Stimulated activated CD4-positive, alpha-beta T cell treated with anti-CD3 and anti-CD28 coated beads, Interleukin-2, amount 100 ng/mL, for 24 hours (primary cell): ENCODE measurements around the gene POLR3GL.

Experiments
- DNase-seq, 2 donors: peaks; one replicate each; pipeline ENCODE4 v3.0.0-alpha.2; 2020

The POLR3GL gene

GRCh38 chr1:145993618-145994390 is 29.3 kb downstream of the POLR3GL start:
- DNase-seq, result no peak

- DNase-seq, result peak; percentile 49 to 51
Measured at GRCh38 chr1:145994391-145995120, 30.1 kb downstream of the POLR3GL start.

- no peak for DNase-seq
Measured at GRCh38 chr1:145995148-145995881, 30.8 kb downstream of the POLR3GL start.

- no peak for DNase-seq
Measured at GRCh38 chr1:145995964-145996432, 31.5 kb downstream of the POLR3GL start.

GRCh38 chr1:145996433-145997015 is 32.0 kb downstream of the POLR3GL start, which contains the start of gene TXNIP:
Gene TXNIP, minus strand, starts transcription at chr1:145996579. Its CDS starts 313 bp downstream, at chr1:145996266.
- peak; percentile 91 to 96 for DNase-seq

- peak; percentile 52 to 68 for DNase-seq
Measured at GRCh38 chr1:145997016-145997717, 32.7 kb downstream of the POLR3GL start.

- DNase-seq, result no peak
Measured at GRCh38 chr1:145997718-145998023, 33.2 kb downstream of the POLR3GL start.

- DNase-seq, result no peak
Measured at GRCh38 chr1:145999321-146000024, 35.0 kb downstream of the POLR3GL start.

- DNase-seq, result no peak
Measured at GRCh38 chr1:146001709-146002108, 37.2 kb downstream of the POLR3GL start.

GRCh38 chr1:146007489-146008133 is 43.1 kb downstream of the POLR3GL start:
- DNase-seq, result no peak

- DNase-seq, result no peak
Measured at GRCh38 chr1:146010126-146010738, 45.7 kb downstream of the POLR3GL start.

GRCh38 chr1:146012703-146013558 is 48.4 kb downstream of the POLR3GL start:
- DNase-seq, result peak in 1 of 2 donors; percentile 69

- DNase-seq, result no peak
Measured at GRCh38 chr1:146013559-146013922, 49.1 kb downstream of the POLR3GL start.

- no peak for DNase-seq
Measured at GRCh38 chr1:146016891-146017290, 52.4 kb downstream of the POLR3GL start.

- DNase-seq, result no peak
Measured at GRCh38 chr1:146019231-146020057, 55.0 kb downstream of the POLR3GL start.

- no peak for DNase-seq
Measured at GRCh38 chr1:146020058-146021049, 55.9 kb downstream of the POLR3GL start.

- DNase-seq, result no peak
Measured at GRCh38 chr1:146021050-146021445, 56.6 kb downstream of the POLR3GL start.
